Stromal cell of bone marrow (primary cell): Measurements from ENCODE around the gene GRM5.
"Not testable (repeated sequence)": the region's sequence is repeated elsewhere in the genome, so short reads cannot be mapped to it uniquely, and the experiment has no call there.

Source experiments
- DNase-seq: peaks from one replicate; pipeline ENCODE4 v3.0.0-alpha.2; 2012; ENCODE audit warnings: low read depth

Gene GRM5

DNA sequence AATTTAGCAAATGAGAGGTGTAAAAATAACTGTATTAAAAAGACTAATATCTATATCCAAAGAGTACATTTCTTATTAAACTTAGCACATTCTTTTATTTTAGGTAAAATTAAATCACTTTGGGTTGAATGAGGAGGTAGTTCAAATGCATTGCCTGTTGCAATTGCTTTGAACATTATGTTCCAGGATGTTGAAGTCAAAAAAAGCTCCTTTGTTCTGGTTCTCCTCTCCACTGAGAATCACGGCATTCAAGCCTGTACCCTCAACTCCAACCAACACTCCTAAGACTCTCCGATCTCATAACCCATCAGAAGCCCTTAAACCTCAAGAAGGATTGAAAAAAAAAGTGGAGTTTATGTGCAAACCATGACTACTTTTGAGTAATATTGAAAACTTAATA lies 230.1 kb downstream of the GRM5 start:
- DNase-seq, result not testable (repeated sequence)

DNA sequence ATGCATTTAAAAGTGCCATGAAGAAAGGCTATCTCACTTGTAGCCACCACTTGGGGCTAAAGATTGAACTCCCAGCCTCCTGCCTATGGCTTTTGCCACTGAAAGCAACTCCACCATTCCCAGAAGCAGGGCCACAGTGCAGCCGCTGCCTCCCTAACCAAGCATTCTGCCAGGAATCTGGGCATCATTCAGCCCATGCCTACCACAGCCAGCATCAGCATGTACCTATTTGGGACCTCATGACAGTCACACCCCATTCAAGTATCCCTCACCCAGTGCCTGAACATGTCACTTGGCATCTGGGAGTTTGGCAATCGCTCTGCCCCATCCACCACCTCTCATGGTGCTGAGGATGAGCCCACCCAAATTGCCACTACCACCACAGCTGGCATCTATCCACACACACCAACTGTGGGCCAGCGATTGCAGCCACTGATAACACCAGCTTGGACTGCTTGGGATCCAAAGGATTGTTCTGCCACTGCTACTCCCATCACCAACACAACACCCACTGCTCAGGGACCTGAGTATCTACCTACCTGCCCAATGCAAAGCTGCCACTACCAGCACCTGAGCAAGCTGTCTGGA lies 234.4 kb downstream of the GRM5 start:
- no peak for DNase-seq

DNA sequence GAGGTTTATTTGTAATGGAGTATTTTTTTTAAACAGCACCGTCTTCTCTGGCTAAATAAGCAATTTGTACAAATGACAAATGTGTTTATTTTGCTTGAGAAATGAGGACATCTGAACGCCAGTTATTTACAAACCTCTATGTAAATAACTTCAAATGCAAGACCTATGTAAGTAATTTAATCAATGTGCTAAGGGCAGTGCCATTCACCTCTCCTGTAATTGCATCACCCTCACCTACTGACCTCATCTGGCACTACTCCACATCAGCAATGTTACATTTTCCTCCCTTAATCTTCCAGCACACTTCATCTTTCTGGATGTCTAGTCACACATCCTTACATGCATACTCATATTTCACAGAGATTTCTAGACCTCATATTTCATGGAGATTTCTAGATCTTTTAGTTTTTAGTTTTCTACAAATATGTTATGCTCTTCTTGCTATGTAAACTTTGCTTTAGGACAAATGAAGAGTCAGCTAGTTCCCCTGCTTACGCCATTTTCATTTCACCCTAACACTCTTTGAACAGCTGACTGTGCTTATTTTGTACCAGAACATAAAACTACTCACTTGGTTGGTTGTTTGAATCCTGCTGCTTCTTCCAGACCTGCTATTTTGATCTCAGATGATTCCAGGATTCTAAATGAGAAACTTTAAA lies 238.6 kb downstream of the GRM5 start:
- no peak for DNase-seq

DNA sequence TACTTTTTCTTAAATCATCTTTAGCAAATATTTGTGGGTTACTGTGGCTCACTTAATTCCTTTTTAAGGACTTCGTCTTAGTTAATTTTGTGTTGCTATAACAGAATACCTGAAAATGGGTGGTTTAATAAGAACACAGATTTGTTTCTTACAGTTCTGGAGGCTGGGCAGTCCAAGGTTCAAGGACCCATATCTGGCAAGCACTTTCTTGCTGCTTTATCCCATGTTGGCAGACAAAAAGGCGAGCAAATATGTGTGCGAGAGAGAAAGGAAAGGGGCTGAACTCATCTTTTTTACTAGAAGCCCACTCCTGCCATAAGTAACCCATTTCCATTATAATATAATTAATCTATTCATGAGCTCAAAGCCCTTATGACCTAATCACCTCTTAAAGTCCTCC lies 246.2 kb downstream of the GRM5 start:
- DNase-seq, result no peak

DNA sequence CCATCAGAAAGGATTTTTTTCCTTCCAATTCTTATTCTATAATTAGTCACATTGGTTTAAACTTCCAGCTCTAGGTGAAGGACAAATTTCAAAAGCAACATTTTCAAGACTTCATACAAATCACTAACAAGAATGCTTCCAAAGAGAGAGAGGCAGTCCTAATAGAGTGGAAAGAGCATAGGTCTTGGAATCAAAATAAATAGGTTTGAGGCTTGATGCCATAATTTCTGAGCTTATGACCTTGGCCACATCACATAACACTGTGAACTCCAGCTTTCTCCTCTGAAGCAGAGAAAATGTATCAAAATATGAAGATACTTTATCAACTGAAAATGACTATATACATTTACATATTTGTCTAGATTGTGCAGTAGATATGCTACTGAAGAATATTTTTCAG lies 246.8 kb downstream of the GRM5 start:
- no peak for DNase-seq

DNA sequence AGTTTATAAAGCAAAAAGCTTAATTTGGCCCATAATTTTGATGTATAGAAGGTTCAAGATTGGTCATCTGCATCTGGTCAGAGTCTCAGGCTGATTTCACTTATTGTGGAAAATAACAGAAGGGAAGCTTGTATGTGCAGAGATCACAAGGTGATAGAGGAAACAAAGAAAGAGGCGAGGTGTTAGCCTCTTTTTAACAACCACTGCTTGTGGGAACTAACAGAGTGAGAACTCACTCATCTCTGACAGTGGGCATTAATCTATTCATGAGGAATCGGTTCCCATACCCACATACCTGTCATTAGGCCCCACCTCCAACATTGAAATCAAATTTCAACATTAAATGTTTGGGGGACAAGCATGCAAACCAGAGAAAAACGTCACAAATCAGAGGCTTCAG lies 250.3 kb downstream of the GRM5 start:
- no peak for DNase-seq

DNA sequence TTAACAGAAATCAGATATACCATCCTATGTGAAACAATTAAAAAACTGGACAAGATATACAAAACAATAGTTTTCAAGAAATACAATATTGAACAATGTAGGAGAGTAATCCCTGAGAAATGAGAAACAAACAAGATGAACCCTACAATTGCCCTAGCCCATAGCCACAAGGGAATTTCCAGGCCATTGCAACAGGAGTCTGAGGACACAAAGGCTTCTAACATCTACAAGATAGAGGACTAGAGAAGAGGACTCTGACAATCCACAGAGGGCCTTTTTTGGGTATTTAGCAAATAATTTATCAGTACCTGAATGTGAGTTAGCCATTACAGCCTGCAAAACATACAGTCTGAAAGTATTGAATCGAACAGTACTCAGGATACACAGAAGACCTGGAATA lies 251.7 kb downstream of the GRM5 start:
- no peak for DNase-seq

DNA sequence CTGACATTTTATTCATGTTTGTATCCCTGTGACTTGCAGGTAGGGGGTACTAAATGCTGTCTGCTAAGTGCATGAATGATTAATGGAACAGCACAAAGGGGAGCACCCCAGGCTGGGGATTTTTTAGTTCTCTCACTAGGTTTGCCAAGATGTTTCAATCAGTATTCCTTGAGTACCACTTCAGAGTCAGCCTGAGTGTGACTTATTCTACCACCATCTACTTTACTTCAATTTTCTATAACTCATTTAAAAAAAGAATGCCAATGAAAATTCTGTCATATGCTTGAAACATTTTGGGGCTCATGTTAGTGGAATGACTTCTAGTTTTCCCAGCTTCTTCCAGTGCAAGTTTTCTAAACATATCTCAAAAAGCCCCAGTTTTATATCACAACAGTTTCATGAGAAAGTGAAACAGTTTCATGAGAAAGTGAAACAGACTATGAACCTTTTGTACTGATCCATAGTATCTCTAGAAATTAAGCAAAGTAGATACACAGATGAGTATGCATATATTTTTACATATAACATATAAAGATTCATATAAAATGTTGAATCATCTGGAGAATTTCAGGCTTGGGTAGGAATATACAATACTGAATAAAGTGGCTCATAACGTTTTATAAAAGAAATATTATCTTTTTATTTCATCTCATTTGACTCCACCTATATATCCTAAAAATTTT lies 252.4 kb downstream of the GRM5 start:
- DNase-seq, result no peak

DNA sequence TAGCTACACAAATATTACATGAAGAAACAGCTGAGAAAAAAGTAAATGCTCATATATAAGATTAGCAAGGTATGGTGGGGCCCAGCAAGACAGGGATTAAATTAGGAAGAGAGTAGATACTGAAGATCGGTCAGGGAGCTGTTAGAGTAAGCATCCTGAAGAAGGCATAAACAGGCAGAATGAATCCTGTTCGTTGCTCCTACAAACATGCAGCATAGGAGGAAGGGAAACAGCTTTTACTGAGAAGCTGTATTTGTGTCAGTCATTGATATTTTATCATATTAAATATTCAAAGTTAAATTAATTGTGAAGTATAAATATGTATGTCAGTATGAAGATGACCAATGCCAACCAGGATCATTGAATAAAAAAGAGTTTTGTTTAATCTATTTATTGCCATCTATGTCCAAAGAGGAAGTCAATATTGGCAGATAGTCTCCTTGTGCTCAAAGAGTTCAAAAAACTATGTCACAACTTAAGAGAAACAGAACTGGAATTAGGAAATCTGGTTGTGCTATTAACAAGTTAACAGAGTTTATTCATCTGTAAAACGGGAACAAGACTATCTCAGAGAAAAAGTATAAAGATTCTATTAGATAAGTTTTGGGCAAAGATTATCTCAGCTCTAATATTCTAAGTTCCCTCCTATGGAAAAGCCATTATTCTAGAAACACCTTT lies 255.2 kb downstream of the GRM5 start:
- no peak for DNase-seq

DNA sequence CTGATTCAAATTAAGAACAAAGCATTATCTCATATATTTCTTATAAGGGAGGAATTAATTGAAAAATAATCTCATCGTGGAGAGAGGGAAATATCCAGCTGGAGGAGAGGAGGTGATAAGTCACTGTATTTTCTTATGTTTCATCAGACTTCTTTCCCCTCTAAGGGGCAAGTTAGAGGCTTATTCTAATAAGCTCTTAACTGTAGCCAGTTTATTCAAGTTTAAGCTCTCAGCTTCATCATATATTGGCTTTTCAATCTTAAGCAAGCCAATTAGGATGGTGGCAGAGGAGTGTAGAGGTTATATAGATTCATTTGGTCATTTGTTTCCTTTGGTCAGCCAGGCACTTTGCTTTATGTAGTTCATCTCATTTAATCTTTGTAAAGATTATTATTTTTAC lies 256.7 kb downstream of the GRM5 start:
- DNase-seq, result no peak

DNA sequence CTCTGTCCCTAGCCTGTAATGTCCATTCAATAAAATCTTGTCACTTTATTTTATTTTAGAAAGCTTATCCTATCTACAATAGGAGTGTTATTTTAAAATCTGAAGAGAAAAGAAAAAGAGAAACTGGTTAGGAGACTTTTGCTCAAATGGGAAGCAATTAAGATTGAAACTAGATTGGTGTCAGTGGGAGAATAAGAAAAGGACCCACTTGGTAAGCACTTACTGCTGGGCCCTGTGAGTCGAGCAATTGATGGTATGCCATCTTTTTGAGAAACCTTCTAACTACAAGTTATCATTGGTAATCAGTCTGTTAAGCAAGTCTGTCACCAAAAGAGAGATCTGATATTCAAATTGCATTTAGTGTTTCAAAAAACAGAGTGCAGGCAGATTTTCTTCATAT lies 258.4 kb downstream of the GRM5 start:
- DNase-seq, result no peak

DNA sequence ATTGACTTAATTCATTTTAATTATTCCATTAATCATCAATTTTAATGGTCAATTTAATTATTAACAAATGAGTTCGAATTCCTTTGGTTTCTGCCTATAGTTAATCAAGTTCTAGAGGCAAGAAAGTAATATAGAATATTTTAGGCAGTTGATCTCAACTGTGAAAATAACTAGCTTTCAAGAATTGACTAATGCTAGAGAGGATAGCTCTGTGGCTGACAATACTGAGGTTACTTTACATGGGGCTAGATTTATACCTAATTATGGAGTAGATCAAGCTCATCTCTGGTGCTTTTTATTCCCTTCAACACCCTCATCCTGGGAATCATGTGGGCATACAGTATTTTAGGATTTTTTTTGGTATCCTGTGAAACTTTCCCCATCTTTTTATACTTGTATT lies 259.4 kb downstream of the GRM5 start:
- no peak for DNase-seq

DNA sequence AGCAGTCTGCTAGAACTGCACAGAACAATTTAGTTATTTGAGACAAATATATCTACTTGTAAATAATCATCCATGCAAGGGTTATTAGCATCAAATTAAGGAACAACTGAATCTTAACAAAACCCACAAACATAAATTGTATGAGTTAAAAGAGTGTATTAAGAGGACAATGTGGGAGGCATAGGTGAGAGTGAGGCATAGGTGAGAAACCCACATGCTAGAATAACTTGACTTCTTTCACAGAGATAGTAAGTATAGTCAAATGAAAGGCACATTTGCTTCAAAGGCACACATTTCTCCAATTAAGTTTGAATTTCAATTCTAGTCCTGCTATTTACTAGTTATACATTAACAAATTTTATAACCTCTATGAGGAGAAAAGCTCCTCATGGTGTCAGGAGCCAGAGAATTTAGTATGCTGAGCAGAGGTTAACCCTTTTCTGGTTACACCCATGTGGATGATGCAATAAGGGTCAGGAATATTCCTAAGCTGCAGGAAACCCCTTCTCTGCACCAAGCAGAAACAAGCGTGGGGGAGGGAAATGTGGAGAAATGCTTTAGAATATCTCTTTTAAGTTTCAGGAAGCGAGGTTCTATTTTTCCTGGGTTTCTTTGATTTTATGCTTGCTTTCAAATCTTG lies 264.2 kb downstream of the GRM5 start:
- DNase-seq, result no peak

DNA sequence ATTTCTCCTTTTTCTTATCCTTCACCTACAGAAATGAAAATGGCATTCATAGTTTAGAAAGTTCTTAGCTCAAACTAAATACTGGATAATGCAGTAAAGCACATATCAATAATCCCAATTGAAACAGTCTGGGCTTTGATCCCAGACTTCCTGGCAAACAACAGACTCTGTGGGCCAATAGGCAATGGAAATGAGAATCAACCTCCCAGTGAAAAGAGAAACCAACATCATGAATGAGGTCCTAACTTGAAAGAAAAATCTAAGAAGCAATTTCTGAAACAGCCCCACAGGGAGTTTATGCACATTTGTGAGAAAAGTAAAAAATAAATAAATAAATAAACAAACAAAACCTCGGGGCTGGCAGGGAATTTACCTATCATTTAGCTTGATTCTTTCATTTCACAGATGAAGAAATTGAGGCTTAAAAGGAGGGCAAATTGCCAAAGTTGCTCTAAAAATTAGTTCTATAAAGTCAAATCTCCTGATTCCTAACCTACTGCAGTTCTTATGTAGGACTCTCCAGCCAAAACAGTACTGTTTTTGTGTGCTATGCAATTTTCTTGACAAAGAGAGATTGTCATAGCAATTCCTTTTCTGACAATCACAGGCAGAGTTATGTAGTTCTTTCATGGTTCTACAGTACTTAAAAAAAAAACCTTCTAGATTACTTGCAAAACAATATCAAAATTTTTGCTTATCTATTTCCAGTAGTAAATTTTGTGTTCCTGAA lies 265.8 kb downstream of the GRM5 start:
- DNase-seq, result peak; percentile 31

DNA sequence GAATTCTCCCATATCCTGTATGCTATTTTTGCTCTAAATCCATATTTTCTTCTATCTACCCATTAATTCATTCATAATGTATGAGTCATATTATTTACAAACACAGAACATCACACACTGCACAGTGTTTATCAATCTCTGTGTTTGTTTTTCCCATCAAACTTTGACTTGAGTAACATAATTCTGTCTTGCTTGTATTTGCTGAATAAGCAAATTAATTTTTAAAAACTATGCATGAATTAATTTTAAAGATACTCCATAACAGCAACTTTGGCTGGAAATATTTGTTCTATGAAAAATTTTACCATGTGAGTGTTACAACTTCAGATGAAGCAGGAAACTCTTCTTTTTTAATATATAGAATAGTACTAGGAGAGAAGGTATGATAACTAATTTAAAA lies 275.6 kb downstream of the GRM5 start:
- DNase-seq, result no peak

DNA sequence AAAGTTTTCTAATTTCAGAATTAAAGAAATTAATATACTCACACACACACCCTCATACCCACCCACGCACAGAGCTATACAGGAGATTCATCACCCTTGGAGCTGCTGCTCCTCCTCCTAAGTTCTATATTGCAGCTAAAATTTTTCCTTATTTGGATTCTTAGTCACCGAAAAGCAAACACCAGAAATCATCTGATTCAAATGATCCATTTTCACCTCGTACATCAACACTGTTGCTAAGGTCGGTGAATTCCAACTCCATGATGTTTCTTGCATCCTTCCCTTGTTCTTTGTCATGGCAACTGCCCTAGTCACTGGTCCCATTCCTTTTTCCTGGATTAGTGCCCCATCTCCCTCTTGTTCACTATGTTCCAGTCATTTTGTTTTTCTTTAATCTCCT lies 286.2 kb downstream of the GRM5 start:
- peak; percentile 95 for DNase-seq

DNA sequence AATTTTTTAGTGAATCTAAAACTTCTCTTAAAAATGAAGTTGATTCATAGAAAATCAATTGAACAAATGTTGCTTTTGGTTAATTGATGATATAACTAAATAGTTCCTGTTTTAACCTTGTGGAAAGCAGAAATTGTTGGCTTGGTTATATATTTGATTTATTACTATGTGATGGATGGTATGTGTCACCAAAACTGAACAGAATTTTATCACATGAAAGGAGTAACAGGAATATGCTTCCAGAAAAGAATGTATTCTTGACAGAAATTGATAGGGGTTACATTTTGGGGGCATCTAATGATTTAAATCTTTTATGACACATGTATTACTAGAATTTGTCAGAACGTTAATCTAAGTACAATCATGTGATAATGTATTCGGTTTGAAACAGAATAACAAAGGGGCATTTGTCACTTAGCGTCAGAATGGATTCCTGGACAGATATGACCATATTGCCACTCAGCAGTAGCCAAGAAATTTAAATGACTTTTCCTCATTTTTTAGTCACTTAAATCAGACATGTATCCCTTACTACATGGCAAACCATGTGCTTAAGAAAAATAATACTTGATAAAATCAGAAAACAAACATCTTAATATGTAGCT lies 295.2 kb downstream of the GRM5 start:
- DNase-seq, result no peak

DNA sequence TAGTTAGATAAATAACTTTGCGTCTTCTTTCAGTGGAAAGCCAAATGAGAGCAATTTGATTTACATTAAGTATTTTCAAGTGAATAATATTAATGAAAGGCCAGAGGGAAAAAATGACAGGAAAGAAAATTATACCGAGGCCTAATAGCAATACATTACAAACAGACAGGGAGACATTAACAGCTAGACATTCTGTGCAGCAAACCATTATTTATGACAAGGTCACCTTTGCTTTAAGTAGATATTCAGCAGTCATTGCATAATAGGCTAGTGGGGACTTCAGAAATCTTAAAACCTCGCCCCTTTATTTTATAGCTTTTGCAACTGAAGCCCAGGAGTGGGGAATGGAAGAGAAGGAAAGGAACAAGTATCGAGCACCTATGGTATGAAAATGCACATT lies 321.6 kb downstream of the GRM5 start:
- DNase-seq, result no peak

DNA sequence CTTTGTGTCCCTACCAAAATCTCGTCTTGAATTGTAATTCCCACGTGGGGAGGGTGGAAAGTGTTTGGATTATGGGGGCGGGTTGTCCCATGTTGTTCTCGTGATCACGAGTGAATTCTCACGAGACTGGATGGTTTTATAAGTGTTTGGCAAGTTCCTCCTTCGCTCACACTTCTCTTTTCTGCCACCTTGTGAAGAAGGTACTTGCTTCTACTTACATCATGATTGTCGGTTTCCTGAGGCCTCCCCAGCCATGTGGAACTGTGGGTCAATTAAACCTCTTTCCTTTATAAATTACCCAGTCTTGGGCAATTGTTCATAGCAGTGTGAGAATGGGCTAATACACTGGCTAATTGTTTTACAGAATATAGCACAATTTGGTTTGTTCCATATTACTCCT lies 326.3 kb downstream of the GRM5 start:
- no peak for DNase-seq

DNA sequence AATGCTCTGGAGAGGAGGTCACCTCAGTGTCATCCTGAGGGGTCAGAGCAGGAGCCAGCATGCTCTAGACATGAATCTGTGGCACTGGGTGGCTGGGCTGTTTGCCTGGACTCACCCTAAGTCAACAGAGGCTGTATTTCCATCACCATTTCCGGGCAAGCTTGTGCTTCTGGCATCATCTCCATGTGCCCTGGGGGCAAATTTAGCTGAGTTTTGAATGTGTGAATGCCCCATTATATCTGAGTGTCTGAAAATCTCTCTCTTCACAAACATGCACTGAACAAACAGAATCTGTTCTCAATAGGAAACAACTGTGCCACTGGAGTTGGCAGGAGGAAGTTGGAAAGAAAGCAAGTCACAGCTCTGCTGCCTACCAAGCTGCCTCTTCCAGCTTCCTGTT lies 356.2 kb downstream of the GRM5 start:
- no peak for DNase-seq

DNA sequence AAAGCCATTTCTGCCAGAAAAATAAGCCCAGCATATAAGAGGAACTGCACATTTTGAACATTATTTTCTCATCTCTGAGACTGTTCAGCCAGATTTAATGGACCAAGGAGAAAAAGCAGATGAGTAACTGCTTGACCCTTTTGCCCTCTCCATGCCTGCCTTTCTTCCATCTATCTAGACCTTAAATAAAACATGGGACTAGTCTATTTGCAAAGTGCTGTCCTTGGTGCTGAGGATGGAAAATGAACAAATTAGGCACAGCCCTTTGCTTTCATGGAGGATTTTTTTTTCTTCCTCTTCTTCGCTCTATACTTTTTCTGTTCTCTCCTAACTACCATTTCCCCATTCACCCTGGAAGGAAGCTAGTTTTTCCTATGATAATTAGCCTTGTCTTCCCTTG lies 361.3 kb downstream of the GRM5 start:
- peak; percentile 2 for DNase-seq

DNA sequence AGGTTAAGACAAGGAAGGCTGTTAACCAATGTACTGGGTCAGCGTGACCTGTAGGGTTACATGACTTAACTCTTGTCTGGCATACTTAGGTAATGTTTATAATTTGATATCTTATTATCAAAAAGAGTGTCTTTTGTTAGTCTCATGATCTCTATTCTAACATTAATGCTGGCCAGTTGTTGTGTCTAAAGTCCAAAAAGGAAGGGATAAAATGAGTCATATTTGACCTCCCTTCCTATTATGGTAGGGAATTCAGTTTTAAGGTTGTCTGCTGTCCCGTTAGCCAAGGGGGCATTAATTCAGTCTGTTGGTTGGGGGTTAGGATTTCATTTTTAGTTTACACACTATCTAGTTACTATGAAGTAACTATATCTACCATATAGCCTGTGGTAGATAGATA lies 364.0 kb downstream of the GRM5 start:
- DNase-seq, result no peak
